LNCAP (cell line): ENCODE data around the gene ST7L.

Source experiments
- TF ChIP-seq, protein P1 (sequence below): fragments of 450-650 bp; IDR thresholded peaks from 2 replicates; pipeline ENCODE4 v1.5.1; 2017; ENCODE audit warnings: mild to moderate bottlenecking

The ST7L gene

GRCh38 chr1:112637254-112638109, 18.5 kb upstream of the ST7L start:
- TF ChIP-seq, protein P1, sequence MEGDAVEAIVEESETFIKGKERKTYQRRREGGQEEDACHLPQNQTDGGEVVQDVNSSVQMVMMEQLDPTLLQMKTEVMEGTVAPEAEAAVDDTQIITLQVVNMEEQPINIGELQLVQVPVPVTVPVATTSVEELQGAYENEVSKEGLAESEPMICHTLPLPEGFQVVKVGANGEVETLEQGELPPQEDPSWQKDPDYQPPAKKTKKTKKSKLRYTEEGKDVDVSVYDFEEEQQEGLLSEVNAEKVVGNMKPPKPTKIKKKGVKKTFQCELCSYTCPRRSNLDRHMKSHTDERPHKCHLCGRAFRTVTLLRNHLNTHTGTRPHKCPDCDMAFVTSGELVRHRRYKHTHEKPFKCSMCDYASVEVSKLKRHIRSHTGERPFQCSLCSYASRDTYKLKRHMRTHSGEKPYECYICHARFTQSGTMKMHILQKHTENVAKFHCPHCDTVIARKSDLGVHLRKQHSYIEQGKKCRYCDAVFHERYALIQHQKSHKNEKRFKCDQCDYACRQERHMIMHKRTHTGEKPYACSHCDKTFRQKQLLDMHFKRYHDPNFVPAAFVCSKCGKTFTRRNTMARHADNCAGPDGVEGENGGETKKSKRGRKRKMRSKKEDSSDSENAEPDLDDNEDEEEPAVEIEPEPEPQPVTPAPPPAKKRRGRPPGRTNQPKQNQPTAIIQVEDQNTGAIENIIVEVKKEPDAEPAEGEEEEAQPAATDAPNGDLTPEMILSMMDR: no peak

DNA sequence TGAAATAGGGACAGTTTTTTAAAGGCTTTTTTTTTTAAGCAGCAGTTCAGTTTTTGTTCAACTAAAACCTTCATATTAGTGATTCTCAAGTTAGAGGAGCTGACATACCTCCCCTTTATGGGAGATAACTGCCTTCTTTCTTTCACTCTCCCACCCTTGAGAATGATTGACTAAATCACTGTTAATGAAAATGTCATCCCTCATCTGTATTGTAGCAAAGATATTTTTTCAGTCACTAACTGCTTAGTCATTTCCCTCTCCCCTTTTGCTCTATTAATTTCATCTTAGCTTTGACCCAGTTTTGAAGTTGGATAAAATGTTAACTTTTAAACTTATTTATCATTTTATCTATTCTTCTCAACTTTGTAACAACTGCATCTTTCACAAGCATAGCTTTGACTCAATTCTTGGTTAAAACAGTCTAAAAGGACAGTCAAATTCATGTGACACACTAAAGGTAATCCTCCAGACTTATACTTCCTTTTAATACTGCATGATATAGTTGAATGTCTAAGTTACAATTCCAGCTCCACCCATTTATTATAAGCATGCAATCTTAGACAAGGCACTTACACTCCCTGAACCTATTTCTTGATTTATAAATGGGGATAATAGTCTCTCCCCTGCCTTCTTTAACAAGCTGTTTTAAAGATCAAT, 17.8 kb upstream of the ST7L start:
- TF ChIP-seq, protein P1: no peak

GRCh38 chr1:112636056-112636455, 17.1 kb upstream of the ST7L start:
- TF ChIP-seq, protein P1: no peak

- TF ChIP-seq, protein P1: no peak
These were observed 15.4 kb upstream of the ST7L start for GRCh38 chr1:112634367-112634766.

- TF ChIP-seq, protein P1: no peak
These were observed 14.7 kb upstream of the ST7L start for GRCh38 chr1:112633628-112634027.

DNA sequence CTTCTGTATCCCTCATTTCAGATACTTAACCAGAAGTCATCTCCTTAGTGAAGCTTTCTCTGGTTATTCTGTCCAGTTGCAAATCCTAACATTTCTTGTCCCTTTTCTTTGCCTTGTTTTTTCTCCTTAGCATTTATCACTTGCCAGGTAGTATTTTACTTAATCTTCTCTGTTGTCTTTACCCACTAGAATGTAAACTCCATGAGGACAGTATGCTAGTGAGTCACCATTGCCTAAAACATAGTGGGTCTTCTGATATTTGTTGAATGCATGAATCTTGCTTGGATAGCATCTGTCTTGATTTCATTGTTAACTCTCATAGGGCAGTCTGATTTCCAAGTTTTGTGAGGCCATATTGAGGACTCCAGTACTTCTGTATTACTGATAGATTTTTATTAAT, 10.3 kb upstream of the ST7L start:
- TF ChIP-seq, protein P1: no peak

DNA sequence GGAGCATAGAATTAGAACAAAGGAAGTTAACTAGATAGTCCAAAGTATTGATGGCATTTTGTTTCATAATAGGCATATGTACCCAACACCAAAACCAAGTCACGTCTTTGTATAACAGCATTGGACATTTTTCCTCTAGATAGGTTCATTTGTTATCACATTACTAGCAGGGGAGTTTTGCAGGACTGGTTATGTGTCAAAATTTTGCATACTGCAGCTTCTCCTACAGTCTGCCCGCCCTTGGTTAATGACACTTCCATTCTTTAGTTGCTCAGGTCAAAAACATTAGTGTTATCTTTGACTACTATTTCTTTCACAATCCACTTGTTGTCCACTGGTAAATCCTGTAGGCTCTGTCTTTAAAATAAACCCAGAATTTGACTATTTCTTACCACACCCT, 9.6 kb upstream of the ST7L start:
- TF ChIP-seq, protein P1: no peak
